HL-60/S4 treated with retinoic acid at 250 ng/mL for 4 days and 3 days (cell line): ENCODE measurements around the gene PRDM4.

Source experiments
- in situ Hi-C: fragments of 300-500 bp; cut with MboI; formaldehyde crosslinking; loops from 2 replicates; pipeline ENCODE4 v1.7.0; 2022; ENCODE audit warnings: low sequenced_read_pairs

Gene PRDM4, protein sequence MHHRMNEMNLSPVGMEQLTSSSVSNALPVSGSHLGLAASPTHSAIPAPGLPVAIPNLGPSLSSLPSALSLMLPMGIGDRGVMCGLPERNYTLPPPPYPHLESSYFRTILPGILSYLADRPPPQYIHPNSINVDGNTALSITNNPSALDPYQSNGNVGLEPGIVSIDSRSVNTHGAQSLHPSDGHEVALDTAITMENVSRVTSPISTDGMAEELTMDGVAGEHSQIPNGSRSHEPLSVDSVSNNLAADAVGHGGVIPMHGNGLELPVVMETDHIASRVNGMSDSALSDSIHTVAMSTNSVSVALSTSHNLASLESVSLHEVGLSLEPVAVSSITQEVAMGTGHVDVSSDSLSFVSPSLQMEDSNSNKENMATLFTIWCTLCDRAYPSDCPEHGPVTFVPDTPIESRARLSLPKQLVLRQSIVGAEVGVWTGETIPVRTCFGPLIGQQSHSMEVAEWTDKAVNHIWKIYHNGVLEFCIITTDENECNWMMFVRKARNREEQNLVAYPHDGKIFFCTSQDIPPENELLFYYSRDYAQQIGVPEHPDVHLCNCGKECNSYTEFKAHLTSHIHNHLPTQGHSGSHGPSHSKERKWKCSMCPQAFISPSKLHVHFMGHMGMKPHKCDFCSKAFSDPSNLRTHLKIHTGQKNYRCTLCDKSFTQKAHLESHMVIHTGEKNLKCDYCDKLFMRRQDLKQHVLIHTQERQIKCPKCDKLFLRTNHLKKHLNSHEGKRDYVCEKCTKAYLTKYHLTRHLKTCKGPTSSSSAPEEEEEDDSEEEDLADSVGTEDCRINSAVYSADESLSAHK

DNA sequence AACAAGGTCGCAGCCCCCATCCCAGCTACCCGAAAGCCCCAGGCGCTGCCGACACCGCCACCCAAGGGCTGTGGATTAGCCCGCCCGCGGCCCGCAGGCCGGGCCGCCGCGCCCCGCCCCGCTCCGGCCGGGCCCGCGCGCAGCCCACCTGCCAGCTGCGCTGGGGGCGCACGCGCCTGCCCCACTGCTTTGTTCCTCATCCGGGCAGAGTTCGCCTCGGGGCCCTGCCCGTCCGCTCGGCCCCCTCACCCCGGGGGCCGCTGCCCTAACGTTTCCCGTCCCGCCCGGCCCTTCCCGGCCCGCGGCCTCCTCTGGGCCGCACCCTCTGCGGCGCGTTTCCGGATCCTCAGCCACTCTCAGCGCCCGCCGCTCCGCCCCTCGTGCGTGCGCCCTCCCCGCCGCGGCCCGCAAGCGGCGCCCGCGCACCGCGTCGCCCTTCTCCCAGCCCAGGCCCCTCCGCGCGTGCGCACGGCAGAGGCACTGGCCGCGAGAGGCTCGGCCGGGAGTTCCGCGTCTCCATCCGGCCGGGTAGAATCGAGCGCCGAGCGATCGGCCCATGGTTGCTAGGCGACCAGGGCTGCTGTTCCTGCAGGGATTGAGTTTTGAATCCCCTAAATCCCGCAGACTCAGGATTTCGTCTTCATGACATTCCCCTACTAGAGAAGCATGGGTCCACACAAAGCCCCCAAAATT is at the start of gene PRDM4:
PRDM4 (minus strand) TSS at position 329 of the 693 bp plus-strand sequence. CDS start 622 bp downstream, outside the sequence.
- in situ Hi-C loops: loop anchor here (25.0 kb wide), 1 partner anchor 126 kb away; no protein-coding TSS in a partner anchor

DNA sequence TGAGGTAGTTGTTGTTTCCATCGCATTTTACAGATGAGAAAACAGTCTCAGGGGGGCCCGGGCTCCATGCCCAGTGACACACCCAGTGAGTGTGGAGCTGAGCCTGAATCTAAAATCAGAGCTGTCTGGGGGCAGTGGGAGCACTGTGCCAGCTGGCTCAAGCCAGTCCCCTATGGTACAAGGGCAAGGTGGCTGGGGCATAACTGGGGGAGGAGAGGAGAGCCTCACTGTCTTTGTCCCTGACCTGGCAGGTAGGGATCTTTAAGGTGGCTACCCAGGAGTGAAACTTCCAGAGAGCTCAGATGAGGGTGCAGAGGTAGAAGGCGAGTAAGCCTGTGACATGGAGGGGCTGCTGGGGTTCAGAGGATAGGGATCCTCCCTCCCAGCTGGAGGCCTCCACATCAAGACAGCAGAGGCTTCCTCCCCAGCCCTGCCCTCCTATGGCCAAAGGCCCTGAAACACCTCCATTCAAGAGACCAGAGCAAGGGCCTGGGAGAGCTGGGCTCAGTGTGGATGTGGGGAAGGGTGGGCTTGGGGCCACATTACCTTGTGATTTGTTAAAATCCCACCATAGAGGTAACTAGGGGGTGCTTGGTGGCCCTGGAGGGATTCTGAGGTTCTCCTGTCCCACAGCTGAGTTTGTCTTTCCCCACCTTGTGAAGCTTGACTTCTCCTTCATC is 46.7 kb upstream of the PRDM4 start:
- in situ Hi-C loops: no loop called here

DNA sequence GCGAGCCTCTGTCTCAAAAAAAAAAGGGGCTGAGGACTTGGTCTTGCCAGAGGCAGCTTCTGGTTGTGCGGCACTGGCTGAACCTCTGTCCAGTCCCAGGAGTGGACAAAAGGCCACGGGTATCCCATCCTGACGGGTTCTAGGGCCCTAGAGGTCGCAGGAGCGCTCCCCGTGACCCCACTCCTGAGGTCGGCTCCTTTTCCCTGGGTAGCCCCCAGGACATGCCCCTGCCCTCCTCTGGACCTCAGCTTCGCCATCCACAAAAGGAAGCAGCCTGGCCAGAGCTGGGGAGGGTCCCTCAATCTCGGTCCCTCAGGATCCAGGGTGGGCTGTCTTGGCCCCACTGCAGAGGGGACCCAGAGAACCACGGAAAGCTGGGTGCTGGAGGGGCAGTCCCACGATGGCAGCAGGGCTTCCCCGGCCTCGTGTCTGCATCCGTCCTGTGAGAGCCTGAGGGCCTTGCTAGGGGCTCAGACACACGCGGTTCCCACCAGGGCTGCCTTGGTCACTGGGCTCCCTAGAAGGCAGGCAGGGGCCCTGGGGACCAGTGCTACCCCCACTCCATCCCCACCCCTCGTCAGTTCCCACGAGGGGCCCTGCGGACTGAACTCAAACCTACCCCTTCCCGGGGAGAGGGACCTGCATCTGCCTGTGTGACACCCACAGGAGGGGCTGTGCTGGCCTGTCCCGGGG is 44.7 kb upstream of the PRDM4 start:
- in situ Hi-C loops: no loop called here

DNA sequence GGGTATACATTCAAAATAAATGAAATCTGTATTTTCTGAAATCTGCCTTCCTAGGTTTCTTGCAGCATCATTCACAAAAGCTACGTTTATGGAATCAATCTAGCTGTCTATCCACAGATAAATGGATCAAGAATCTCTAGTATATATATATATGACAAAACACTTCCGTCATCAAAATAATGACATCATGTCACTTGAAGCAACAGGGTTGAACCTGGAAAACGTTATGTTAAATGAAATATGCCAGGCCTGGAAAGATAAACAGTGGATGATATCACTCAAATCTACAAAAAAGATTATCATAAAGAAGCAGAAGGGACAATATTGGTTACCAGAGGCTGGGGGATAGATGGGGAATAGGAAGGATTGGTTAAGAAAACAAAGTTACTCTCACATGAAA is 42.2 kb upstream of the PRDM4 start:
- in situ Hi-C loops: no loop called here

DNA sequence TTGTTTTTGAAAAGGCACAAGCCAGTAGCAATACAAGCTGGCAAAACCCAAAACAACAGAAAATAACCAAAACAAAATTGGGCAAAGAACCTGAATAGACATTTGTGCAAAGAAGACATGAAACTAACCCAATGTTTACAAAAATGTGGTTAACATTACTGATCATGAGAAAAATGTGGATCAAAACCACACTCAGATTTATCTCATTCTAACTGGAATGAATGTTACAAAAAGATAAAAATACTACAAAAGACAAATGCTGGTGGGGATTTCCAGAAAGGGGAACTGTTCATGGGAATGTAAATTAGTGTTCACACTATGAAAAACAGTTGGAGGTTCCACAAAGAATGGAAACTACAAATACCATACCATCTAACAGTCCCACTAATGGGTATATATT is 40.2 kb upstream of the PRDM4 start:
- in situ Hi-C loops: no loop called here

DNA sequence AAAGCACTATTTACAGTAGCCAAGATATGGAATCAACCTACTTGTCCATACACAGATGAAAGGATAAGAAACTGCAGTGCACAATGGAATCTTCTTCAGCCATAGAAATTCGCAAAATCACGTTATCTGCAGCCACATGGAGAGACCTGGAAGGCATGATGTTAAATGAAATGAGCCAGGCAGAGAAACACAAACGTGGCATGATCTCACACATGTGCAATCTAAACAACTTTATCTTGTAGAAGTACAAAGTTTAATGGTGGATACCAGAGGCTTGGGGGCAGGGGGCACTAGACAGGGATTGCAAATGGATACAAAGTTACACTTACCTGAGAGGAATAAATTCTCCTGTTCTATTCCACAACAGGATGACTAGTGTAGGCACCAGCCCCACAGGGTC is 37.6 kb upstream of the PRDM4 start:
- in situ Hi-C loops: no loop called here

DNA sequence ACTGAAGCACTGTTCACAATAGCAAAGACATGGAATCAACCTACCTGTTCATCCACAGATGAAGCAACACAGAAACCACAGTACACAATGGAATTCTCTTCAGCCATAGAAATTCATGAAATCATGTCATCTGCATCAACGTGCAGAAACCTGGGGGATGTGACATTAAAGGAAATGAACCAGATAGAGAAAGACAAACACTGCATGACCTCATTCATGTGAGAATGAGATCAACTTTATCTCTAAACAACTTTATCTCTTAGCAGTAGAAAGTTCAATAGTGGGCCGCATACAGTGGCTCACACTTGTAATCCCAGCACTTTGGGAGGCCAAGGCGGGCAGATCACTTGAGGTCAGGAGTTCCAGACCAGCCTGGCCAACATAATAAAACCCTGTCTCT is 33.5 kb upstream of the PRDM4 start:
- in situ Hi-C loops: no loop called here

DNA sequence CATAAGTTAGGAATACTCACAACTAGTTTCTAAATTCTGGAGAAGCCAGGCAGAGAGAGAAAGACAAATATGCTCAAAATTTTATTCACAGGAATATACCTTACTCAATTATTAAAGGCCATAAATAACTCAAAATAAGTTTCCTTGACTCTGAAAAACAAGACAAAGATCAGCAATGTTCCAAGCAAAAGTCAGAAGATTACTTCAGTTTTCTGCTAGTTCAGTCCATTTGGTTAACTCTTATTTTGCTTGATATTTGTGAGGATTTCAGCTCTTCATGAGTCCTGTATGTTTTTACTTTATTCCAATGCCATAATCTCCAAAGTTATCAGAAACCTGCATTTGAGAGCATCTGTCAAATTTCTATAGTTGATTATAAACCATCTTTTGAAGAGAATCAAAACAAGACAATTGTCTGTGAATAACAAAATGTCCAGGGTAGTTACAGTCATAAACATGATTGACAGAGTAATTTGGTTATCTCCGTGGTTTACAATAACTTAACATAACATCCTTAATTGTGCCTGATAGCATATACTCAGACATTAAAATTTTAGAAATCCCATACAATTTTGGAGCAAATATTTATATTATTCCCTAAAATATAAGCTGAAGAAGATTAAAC is 30.6 kb upstream of the PRDM4 start:
- in situ Hi-C loops: no loop called here

DNA sequence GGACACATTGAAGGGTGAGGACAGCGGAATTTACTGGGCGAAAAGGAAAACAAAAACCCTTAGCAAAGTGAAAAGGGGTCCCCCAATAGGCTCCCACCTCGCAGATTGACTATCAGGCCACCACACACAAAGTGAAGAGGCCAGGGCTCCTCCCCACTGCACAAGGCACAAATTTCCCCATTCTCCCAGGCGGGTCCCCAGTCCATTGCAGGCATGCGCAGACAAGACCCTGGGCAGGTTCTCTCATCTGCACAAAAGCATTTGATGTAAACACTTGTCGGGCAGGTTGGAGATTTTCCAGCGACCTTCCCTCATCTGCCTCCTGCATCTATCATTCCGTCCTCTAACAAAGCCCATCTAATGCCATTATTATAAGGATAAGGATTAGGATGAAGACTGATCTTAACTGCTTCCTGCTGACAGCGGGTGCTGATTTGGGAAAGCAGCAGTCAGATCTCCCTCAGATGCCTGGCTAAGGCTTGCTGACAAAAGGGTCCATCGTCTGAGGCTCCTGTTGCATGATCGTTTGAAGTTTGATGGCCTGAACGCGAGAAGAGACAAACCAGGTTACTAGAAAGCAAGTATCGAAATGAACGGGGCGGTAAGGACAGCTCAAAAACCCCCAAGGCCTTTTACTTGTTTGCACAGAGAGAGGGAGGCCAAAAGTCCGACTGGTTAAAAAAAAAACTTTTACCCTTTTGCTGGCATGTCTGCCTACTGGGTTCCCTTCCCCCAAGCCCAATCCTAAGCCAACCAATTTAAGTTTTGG is 27.9 kb upstream of the PRDM4 start:
- in situ Hi-C loops: no loop called here

DNA sequence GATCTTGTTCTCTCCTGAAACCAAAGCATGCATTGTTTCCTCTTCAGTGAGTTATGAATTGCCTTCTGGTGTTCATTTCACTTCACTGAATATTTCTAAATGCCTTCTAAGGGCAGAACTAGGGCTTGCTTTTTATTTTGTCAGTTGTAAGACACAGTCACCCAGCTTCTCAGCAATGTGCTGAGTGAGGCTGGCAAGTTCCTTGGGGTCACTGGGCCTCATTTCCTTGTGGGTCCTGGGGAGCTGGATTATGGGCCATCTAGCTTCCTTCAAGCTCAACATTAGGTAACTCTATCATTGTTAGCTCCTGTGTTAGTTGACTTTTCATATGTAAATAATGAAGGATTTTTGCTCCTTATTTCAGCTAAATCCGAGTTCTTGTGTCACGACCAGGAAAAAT is 27.3 kb upstream of the PRDM4 start:
- in situ Hi-C loops: no loop called here

DNA sequence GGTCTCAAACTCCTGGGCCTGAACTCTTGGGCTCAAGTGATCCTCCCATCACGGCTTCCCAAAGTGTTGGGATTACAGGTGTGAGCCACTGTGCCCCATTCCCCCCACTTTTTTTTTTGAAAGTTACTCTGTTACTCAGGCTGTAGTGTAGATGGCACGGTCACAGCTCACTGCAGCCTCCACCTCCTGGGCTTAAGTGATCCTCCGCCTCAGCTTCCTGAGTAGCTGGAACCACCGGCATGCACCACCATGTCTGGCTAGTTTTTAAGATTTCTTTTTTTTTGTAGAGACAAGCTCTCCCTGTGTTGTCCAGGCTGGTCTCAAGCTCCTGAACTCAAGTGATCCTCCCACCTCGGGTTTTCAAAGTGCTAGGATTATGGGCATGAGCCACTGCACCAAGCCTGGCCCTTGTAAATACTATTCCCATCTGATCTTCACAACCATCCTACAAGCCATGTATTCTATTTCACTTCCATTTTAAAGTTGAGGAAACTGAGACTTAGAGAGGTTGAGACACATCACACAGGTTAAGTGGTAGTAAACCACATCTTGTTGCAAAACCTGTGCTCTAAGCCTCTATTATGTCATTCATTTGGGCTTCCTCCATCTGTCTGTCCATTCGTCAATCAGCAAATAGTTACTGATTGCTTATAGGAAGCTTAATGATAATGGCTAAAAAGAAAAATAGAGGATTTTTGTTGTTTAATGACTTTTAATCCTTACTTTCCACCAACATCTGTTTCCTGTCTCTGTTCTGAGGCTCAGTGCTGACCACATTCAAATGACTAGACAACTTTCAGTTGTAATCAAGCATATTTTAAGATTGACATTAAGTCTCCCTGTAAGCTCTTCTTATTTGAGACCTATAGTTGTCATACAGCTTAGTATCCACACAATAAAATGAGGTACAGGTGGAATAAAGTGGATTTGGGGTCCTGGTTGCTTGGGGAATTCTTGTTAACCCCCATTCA is 22.8 kb upstream of the PRDM4 start:
- in situ Hi-C loops: no loop called here

DNA sequence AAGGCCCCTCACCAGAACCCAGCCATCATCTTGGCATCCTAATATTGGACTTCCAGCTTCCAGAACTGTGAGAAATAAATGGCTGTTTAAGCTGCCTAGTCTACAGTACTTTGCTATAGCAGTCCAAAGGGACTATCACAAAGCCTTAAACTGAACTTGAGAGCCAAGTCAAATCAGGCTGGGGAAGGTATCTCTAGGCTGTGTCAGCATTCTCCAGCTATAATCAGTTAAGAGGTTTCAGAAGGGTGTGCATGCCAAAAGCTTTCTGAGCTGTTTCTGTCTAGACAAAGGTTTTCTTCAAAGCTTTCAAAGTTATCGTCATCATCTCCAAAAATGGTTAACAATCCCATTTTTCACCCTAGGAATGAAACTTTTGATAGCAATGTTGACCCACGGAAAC is 21.1 kb upstream of the PRDM4 start:
- in situ Hi-C loops: no loop called here

DNA sequence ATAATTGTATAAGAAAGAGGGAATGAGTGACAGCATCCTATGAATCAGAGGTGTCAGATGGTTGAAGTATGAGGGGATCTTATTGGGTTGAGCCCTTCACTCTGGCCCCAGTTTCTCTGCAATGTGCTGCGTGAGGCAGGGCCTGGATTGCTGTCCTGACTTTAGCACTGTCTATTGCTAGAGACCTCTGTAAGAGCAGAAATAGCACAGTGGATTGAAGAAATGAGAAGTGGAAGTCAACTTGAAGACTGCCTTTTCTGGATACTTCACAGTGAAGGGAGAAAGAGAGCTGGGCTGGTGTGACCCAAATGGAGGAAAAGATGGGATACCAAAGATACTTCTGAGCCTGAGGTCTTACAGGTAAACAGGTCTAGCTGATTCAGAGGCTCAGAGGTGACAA is 19.4 kb upstream of the PRDM4 start:
- in situ Hi-C loops: no loop called here

DNA sequence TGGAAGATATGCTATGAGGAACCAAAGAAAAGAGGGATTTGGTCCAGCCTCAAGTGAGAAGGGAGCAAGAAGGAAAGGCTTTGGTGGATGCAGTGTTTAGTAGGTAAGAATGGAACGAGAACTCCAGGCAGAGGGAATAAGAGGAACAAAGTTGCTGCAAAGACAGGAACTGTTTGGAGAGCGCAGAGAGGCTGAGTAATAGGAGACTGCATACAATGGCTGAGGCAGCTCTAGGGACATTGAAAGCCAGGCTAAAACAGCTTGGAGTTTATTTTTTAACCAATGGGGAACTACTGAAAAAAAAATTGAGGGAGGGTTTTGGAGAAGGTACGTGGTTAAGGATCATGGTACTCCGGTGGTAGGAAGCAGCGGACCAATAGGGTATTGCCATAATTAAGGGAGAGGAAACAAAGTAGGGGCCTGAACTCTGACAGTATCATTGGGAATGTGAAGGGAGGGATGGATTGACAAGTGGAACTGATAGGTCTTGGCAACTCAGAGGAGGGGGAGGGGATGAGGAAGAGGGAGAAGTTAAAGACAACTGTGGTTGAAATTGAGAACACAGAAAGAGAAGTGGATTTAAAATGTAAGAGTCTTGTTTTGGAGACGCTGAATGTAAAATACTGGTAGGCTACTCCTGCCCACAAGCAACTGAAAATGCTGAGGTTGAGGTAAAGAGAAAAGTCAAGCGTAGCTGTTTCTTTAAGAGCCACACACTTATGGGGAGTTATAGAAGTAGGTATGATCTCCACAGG is 18.3 kb upstream of the PRDM4 start:
- in situ Hi-C loops: no loop called here

DNA sequence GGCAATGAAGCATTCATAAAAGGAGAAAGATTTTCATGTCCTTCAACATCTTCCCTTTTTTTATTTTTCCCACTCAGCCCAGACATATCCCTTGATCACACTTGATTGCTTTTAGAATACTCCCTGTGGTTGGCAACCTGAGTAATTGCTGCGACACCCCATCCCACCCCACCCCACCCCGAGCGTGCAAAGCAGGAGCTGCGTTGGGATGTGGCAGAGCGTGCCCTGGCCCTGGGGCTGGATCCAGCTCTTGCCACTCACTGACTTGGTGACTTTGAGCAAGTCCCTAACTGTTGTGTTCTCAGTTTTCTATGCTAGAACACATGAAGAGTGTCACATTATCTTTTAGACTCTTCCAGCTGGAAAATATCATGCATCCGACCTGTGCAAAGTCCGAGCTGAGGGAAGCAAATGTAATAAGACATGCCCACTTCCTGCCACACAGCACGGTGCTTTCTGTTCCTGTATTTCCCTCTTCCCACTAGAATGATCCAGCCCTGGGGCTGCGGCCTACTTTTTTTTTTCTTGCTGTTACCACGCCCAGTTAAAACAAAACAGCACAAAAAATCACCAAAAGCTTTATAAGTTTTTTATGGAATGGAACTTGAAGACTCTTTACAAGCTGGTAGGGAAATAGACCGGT is 17.6 kb upstream of the PRDM4 start:
- in situ Hi-C loops: no loop called here

DNA sequence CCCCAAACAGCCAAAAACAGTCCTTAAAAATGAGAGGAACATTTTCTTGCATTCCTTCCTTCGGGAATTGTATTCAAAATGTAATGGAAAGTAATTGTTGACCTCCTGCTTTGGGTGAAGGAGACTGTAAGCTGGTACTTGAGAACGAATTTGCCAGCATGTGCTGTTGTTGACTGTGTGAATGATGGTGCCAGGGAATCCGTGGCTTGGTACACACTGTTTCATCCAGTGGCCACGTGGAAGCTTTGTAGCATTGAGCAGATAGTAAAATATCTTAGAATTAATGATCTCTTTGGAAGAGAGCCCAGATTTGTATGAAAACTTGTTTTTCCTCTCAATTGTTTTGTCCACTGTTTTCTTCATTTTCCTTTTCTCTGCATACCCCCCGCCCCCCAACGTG is 15.2 kb upstream of the PRDM4 start:
- in situ Hi-C loops: no loop called here
